Left ventricle myocardium inferior (tissue), 1 donor: ENCODE results near the gene SLC44A1. TPM values are rescaled to one million over a fixed set of nuclear protein-coding genes. Genes with fewer than 3 reads are reported as not detected.

Experiments
- DNase-seq: peaks from one replicate; pipeline ENCODE4 v3.0.0-alpha.2; 2020
- H3K27ac ChIP-seq: fragments of 200-600 bp; replicated peaks from 2 replicates; pipeline ENCODE4 v1.8.0; 2021
- H3K27me3 ChIP-seq: fragments of 200-600 bp; 2 replicates; pipeline ENCODE4 v1.8.0; 2021; ENCODE audit warnings: low read depth
- H3K36me3 ChIP-seq: fragments of 200-600 bp; 2 replicates; pipeline ENCODE4 v1.8.0; 2021
- H3K4me1 ChIP-seq: fragments of 200-600 bp; 2 replicates; pipeline ENCODE4 v1.8.0; 2021
- H3K4me3 ChIP-seq: fragments of 200-600 bp; 2 replicates; pipeline ENCODE4 v1.8.0; 2021; ENCODE audit warnings: mild to moderate bottlenecking, moderate library complexity
- H3K9me3 ChIP-seq: fragments of 200-600 bp; replicated peaks from 2 replicates; pipeline ENCODE4 v1.8.0; 2021
- CTCF ChIP-seq: fragments of 200-600 bp; IDR thresholded peaks from 2 replicates; pipeline ENCODE4 v1.8.0; 2021; ENCODE audit warnings: antibody characterized with exemption, mild to moderate bottlenecking, borderline replicate concordance
- intact Hi-C: fragments of 100-400 bp; cut with micrococcal nuclease; formaldehyde crosslinking; loops from one replicate; pipeline ENCODE4 v1.11.0; 2022
- total RNA-seq: library from RNA; stranded (reverse); fragmentation: NEBNext Ultra II Directional; extraction: Animal tissue kit (Norgen Biotek cat#: 25700); gene quantifications from one replicate; pipeline ENCODE4 v1.2.1, GENCODE V29; 2021
- donor health status: DM: no; HTN: yes; CAD: no; lungs with severe emphysema.

The SLC44A1 gene
- total RNA-seq, 1 donor from 2014 or later = 27.0 TPM

- Histone ChIP-seq H3K27ac (peak overlapping the region; percentile 73), H3K9me3 (no peaks in the 10 kb centered on the region), H3K27me3 (no peaks in the 10 kb centered on the region), H3K4me1 (peaks cover 20% of the 10 kb centered on the region), H3K4me3 (no peak overlapping the region), H3K36me3 (no peaks in the 10 kb centered on the region)
- TF ChIP-seq CTCF = no peak
- peak; percentile 41 for DNase-seq
- intact Hi-C loops = no loop called here
Measured at GRCh38 chr9:105205787-105206495, 38.5 kb upstream of the SLC44A1 start.

GRCh38 chr9:105206496-105206820, 38.0 kb upstream of the SLC44A1 start:
- H3K9me3 ChIP-seq = no peaks in the 10 kb centered on the region
- TF ChIP-seq CTCF = no peak
- H3K36me3 ChIP-seq = no peaks in the 10 kb centered on the region
- no peaks in the 10 kb centered on the region for H3K27me3 ChIP-seq
- intact Hi-C loops = no loop called here
- H3K4me3 ChIP-seq = no peak overlapping the region
- no peak for DNase-seq
- H3K27ac ChIP-seq = peak overlapping the region; percentile 73
- H3K4me1 ChIP-seq = peaks cover 20% of the 10 kb centered on the region

- no peak for TF ChIP-seq CTCF
- no peak overlapping the region for H3K4me3 ChIP-seq
- peak overlapping the region; percentile 73 for H3K27ac ChIP-seq
- DNase-seq = no peak
- H3K27me3 ChIP-seq = no peaks in the 10 kb centered on the region
- peaks cover 20% of the 10 kb centered on the region for H3K4me1 ChIP-seq
- H3K36me3 ChIP-seq = no peaks in the 10 kb centered on the region
- no peaks in the 10 kb centered on the region for H3K9me3 ChIP-seq
- intact Hi-C loops = no loop called here
Measured at GRCh38 chr9:105206821-105207699, 37.4 kb upstream of the SLC44A1 start.

- Histone ChIP-seq H3K9me3 (no peaks in the 10 kb centered on the region), H3K4me3 (no peak overlapping the region), H3K4me1 (peaks cover 10% of the 10 kb centered on the region), H3K36me3 (no peaks in the 10 kb centered on the region), H3K27ac (no peak overlapping the region), H3K27me3 (no peaks in the 10 kb centered on the region)
- intact Hi-C loops = no loop called here
- DNase-seq = peak; percentile 26
- no peak for TF ChIP-seq CTCF
Measured at GRCh38 chr9:105216440-105217178, 27.8 kb upstream of the SLC44A1 start.

GRCh38 chr9:105218673-105219072, 25.8 kb upstream of the SLC44A1 start:
- Histone ChIP-seq H3K4me1 (peaks cover 10% of the 10 kb centered on the region), H3K9me3 (peaks cover 12% of the 10 kb centered on the region), H3K4me3 (no peak overlapping the region), H3K36me3 (no peaks in the 10 kb centered on the region), H3K27me3 (no peaks in the 10 kb centered on the region), H3K27ac (no peak overlapping the region)
- intact Hi-C loops = no loop called here
- TF ChIP-seq CTCF = no peak
- no peak for DNase-seq
